Ishikawa (cell line): ENCODE measurements around the gene AKT1.

Experiments used
- CEBPB ChIP-seq: IDR thresholded peaks from 2 replicates; pipeline ENCODE4 v1.6.1; 2012
- CREB1 ChIP-seq: IDR thresholded peaks from 2 replicates; pipeline ENCODE4 v1.6.1; 2012; ENCODE audit warnings: low read depth
- EGR1 ChIP-seq: IDR thresholded peaks from 2 replicates; pipeline ENCODE4 v1.6.1; 2012
- EP300 ChIP-seq: IDR thresholded peaks from 2 replicates; pipeline ENCODE4 v1.6.1; 2012; ENCODE audit warnings: borderline replicate concordance
- FOXM1 ChIP-seq: IDR thresholded peaks from 2 replicates; pipeline ENCODE4 v1.6.1; 2012; ENCODE audit warnings: low read depth, borderline replicate concordance
- NFIC ChIP-seq: IDR thresholded peaks from 2 replicates; pipeline ENCODE4 v1.6.1; 2012
- RAD21 ChIP-seq: IDR thresholded peaks from 2 replicates; pipeline ENCODE4 v1.6.1; 2012; ENCODE audit warnings: low read depth
- TAF1 ChIP-seq: IDR thresholded peaks from 2 replicates; pipeline ENCODE4 v1.6.1; 2012; ENCODE audit warnings: low read depth, mild to moderate bottlenecking
- TCF12 ChIP-seq: IDR thresholded peaks from 2 replicates; pipeline ENCODE4 v1.6.1; 2012; ENCODE audit warnings: low read depth
- TEAD4 ChIP-seq: IDR thresholded peaks from 2 replicates; pipeline ENCODE4 v1.6.1; 2012
- YY1 ChIP-seq: IDR thresholded peaks from 2 replicates; pipeline ENCODE4 v1.6.1; 2012; ENCODE audit warnings: low read depth
- ZBTB7A ChIP-seq: IDR thresholded peaks from 2 replicates; pipeline ENCODE4 v1.6.1; 2012; ENCODE audit warnings: low read depth
- TF ChIP-seq, protein P1 (sequence below): IDR thresholded peaks from 2 replicates; pipeline ENCODE4 v1.6.1; 2012
- TF ChIP-seq, protein P2 (sequence below): IDR thresholded peaks from 2 replicates; pipeline ENCODE4 v1.6.1; 2012
- TF ChIP-seq, protein P3 (sequence below): IDR thresholded peaks from 2 replicates; pipeline ENCODE4 v1.6.1; 2012; ENCODE audit warnings: low read depth, mild to moderate bottlenecking

AKT1 gene

DNA sequence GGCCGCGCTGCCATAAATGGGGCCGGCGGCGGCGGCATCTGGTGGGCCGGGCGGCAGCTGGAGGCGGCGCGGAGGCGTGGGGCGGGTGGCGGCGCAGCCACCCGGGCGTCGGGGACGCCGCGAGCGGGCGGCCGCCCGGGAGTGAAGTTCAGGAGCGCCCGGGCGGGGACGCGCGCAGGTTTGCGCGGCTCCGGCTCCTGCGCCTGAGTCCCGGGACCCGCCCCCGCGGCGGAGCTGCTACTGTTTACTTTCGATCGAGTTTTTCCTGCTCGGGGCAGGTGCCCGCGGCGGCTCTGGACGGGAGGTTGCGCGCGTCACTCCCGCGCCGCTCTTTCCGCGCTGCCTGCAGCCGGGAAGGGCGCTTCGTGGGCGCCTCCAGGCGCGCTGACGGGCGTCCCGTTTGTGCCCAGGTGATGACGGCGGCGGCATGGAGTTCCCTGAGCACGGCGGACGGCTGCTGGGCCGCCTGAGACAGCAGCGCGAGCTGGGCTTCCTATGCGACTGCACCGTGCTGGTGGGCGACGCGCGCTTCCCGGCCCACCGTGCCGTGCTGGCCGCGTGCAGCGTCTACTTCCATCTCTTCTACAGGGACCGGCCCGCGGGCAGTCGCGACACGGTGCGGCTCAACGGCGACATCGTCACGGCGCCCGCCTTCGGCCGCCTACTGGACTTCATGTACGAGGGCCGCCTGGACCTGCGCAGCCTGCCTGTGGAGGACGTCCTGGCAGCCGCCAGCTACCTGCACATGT lies 5.4 kb upstream of the AKT1 start, which contains the start of gene ZBTB42:
TSS of gene ZBTB42 (plus strand) at position 331 of the 749 bp plus-strand sequence. CDS start at position 428, 97 bp downstream.
- 0 out of 2 replicates have a peak, but pooled peaks have one; percentile 19 for TF ChIP-seq ZBTB7A
- TF ChIP-seq, protein P1, sequence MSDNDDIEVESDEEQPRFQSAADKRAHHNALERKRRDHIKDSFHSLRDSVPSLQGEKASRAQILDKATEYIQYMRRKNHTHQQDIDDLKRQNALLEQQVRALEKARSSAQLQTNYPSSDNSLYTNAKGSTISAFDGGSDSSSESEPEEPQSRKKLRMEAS, result peak; percentile 79
- 0 out of 2 replicates have a peak, but pooled peaks have one; percentile 24 for TF ChIP-seq YY1
- no peak for TF ChIP-seq TAF1
- no peak for TF ChIP-seq TCF12
- no peak for TF ChIP-seq EP300
- TF ChIP-seq TEAD4, result no peak
- TF ChIP-seq CREB1, result 0 out of 2 replicates have a peak, but pooled peaks have one; percentile 26
- no peak for TF ChIP-seq RAD21
- TF ChIP-seq, protein P2, sequence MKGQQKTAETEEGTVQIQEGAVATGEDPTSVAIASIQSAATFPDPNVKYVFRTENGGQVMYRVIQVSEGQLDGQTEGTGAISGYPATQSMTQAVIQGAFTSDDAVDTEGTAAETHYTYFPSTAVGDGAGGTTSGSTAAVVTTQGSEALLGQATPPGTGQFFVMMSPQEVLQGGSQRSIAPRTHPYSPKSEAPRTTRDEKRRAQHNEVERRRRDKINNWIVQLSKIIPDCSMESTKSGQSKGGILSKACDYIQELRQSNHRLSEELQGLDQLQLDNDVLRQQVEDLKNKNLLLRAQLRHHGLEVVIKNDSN, result 0 out of 2 replicates have a peak, but pooled peaks have one; percentile 0
- TF ChIP-seq CEBPB, result no peak
- peak; percentile 28; the same call in 1 of the 2 replicates for TF ChIP-seq NFIC
- TF ChIP-seq FOXM1, result no peak
- TF ChIP-seq, protein P3, sequence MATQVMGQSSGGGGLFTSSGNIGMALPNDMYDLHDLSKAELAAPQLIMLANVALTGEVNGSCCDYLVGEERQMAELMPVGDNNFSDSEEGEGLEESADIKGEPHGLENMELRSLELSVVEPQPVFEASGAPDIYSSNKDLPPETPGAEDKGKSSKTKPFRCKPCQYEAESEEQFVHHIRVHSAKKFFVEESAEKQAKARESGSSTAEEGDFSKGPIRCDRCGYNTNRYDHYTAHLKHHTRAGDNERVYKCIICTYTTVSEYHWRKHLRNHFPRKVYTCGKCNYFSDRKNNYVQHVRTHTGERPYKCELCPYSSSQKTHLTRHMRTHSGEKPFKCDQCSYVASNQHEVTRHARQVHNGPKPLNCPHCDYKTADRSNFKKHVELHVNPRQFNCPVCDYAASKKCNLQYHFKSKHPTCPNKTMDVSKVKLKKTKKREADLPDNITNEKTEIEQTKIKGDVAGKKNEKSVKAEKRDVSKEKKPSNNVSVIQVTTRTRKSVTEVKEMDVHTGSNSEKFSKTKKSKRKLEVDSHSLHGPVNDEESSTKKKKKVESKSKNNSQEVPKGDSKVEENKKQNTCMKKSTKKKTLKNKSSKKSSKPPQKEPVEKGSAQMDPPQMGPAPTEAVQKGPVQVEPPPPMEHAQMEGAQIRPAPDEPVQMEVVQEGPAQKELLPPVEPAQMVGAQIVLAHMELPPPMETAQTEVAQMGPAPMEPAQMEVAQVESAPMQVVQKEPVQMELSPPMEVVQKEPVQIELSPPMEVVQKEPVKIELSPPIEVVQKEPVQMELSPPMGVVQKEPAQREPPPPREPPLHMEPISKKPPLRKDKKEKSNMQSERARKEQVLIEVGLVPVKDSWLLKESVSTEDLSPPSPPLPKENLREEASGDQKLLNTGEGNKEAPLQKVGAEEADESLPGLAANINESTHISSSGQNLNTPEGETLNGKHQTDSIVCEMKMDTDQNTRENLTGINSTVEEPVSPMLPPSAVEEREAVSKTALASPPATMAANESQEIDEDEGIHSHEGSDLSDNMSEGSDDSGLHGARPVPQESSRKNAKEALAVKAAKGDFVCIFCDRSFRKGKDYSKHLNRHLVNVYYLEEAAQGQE, result no peak
- TF ChIP-seq EGR1, result peak; percentile 72; the same call in 1 of the 2 replicates

DNA sequence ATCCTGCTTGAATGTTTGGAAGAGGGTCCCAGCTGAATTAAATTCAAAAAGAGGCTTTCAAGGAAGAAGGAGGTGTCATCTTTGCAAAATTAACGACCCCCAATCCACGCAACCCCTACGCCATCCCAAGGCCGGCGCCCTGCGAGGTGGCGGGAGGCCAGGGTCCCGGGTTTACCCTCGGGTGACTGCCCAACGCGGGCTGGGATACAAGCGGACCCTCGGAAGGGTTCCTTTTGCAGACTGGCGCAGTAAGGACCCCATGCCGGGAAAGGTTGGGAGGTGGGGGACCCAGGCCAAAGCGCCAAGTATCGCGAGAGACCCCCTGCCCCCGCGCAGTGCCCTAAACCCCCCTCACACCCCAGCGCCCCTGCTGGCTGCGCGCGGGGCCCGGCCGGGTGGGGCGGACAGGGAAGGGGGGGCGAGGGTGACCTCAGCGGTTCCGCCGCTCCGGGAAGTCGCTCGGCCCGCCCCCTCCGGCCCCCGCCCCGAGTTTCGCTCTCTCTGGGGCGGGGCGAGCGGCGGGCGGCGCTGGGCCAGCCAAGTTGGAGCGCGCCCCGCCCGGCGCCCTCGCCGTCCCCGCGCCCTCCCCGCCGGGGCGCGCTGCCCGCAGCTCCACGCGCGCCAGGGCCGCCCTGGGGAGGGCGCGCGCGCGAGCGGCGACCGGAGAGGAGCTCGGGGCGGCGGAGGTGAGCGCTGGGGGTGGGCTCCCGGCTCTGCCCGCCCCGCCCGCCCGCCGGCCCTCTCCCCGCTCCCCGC lies 4.6 kb upstream of the AKT1 start:
- no peak for TF ChIP-seq EP300
- no peak for TF ChIP-seq RAD21
- TF ChIP-seq NFIC, result peak; percentile 40; the same call in 1 of the 2 replicates
- no peak; the same call in none of the 2 replicates for TF ChIP-seq TCF12
- TF ChIP-seq, protein P2, result no peak
- TF ChIP-seq YY1, result no peak
- no peak for TF ChIP-seq TAF1
- TF ChIP-seq, protein P1, result no peak
- TF ChIP-seq, protein P3, result no peak
- TF ChIP-seq EGR1, result no peak
- TF ChIP-seq FOXM1, result no peak
- TF ChIP-seq ZBTB7A, result peak; percentile 97
- no peak for TF ChIP-seq CREB1
- no peak for TF ChIP-seq TEAD4
- TF ChIP-seq CEBPB, result no peak

DNA sequence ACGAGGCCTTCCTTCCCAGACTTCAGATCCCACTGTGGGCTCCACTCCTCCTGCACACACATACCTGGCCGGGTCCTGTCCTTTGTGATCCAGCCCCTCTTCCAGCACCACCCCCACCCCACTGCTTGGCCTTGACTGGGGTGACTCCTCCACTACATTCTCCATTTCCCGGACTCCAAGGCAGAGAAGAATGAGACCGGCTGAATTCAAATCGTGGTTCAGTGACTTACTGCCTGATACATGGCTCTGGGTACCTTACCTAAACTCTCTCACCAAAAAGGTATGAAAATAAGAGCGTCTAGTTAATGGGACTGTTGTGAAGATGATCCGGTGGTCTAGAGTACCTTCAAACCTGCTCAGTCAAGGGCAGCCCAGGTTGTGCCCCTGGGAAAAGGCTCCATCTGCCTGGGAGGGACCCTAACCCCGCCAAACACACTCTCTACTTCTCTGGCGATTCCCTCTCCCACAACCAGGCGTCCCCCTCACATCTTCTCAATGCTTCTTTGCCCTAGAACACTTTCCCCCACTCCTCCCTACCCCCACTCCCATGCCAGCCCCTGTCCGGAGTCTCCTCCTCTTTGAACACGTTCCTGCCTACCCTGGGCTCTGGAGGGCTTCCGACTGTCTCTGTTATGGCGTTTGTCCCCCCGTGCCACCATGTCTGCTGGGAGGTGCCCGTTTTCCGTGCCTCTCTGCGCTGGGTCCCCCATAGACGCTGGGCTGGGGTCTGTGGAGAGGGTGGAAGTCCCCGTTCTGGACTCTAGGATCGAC lies 3.9 kb upstream of the AKT1 start:
- no peak for TF ChIP-seq CEBPB
- TF ChIP-seq EP300, result no peak
- TF ChIP-seq EGR1, result no peak
- TF ChIP-seq, protein P2, result no peak
- TF ChIP-seq TEAD4, result no peak
- TF ChIP-seq, protein P1, result no peak
- TF ChIP-seq CREB1, result no peak
- TF ChIP-seq, protein P3, result no peak
